ENCODE data around the gene XRN2. TPM values are rescaled to one million over a fixed set of nuclear protein-coding genes. Genes with fewer than 3 reads are reported as not detected.

XRN2 gene
- total RNA-seq, 1 donor from 2014 or later, result 239 TPM

- Histone ChIP-seq H3K27me3 (no peaks in the 10 kb centered on the region), H3K4me1 (peaks cover 11% of the 10 kb centered on the region), H3K4me2 (peak overlapping the region; percentile 91), H3K9me3 (ENCODE audit: low read depth) (no peaks in the 10 kb centered on the region), H3K27ac (peak overlapping the region; percentile 95), H2AFZ (replicated peaks) (peak overlapping the region; percentile 81), H3K9ac (peak overlapping the region; percentile 89), H3K4me3 (peak overlapping the region; percentile 95), H4K20me1 (ENCODE audit: low read depth) (peaks cover 17% of the 10 kb centered on the region), H3F3A (ENCODE audit: low read depth) (peaks cover 15% of the 10 kb centered on the region), H3K36me3 (no peaks in the 10 kb centered on the region), H3K79me2 (ENCODE audit: low read depth) (peaks cover 28% of the 10 kb centered on the region)
- Mint-ChIP-seq H3K27me3 (ENCODE audit: insufficient read depth, low read depth) (no peaks in the 10 kb centered on the region), H3K4me3 (peak overlapping the region; percentile 97), H3K27ac (peak overlapping the region; percentile 2), H3K36me3 (peaks cover 8% of the 10 kb centered on the region), H3K9me3 (no peaks in the 10 kb centered on the region), H3K4me1 (peaks cover 21% of the 10 kb centered on the region)
- TF ChIP-seq EZH2 (IDR thresholded peaks at IDR 0.05), result no peak
- TF ChIP-seq EZH2phosphoT487 (IDR thresholded peaks at IDR 0.05), result no peak
- TF ChIP-seq CTCF (IDR thresholded peaks at IDR 0.05), result no peak
- no peak for DNase-seq (ENCODE audit: low spot score)
These were observed 469 bp upstream of the XRN2 start for GRCh38 chr20:21302664-21303060.

GRCh38 chr20:21303872-21304586 lies 898 bp downstream of the XRN2 start:
- H3K4me1 Mint-ChIP-seq, result peaks cover 21% of the 10 kb centered on the region
- Histone ChIP-seq H2AFZ (replicated peaks) (peak overlapping the region; percentile 81), H3K4me1 (peaks cover 20% of the 10 kb centered on the region), H3K36me3 (peaks cover 10% of the 10 kb centered on the region), H3K9me3 (ENCODE audit: low read depth) (no peaks in the 10 kb centered on the region), H3K4me3 (peak overlapping the region; percentile 95), H3K27ac (peak overlapping the region; percentile 95), H3K27me3 (no peaks in the 10 kb centered on the region), H4K20me1 (ENCODE audit: low read depth) (peaks cover 28% of the 10 kb centered on the region), H3F3A (ENCODE audit: low read depth) (peaks cover 15% of the 10 kb centered on the region), H3K79me2 (ENCODE audit: low read depth) (peaks cover 40% of the 10 kb centered on the region), H3K4me2 (peak overlapping the region; percentile 91), H3K9ac (peak overlapping the region; percentile 89)
- H3K36me3 Mint-ChIP-seq, result peaks cover 19% of the 10 kb centered on the region
- peak overlapping the region; percentile 96 for H3K27ac Mint-ChIP-seq
- no peaks in the 10 kb centered on the region for H3K9me3 Mint-ChIP-seq
- no peak for DNase-seq (ENCODE audit: low spot score)
- peak overlapping the region; percentile 97 for H3K4me3 Mint-ChIP-seq
- TF ChIP-seq CTCF (IDR thresholded peaks at IDR 0.05) (no peak), EZH2phosphoT487 (IDR thresholded peaks at IDR 0.05) (no peak), EZH2 (IDR thresholded peaks at IDR 0.05) (no peak)
- H3K27me3 Mint-ChIP-seq (ENCODE audit: insufficient read depth, low read depth), result no peaks in the 10 kb centered on the region

GRCh38 chr20:21308340-21308739 lies 5.2 kb downstream of the XRN2 start:
- Histone ChIP-seq H3K4me1 (peaks cover 20% of the 10 kb centered on the region), H3K4me2 (peak overlapping the region; percentile 46), H3K27ac (no peak overlapping the region), H4K20me1 (ENCODE audit: low read depth) (peaks cover 71% of the 10 kb centered on the region), H2AFZ (replicated peaks) (no peak overlapping the region), H3F3A (ENCODE audit: low read depth) (peaks cover 5% of the 10 kb centered on the region), H3K4me3 (peak overlapping the region; percentile 5), H3K36me3 (peaks cover 10% of the 10 kb centered on the region), H3K27me3 (no peaks in the 10 kb centered on the region), H3K9me3 (ENCODE audit: low read depth) (no peaks in the 10 kb centered on the region), H3K9ac (no peak overlapping the region), H3K79me2 (ENCODE audit: low read depth) (peaks cover 75% of the 10 kb centered on the region)
- H3K27ac Mint-ChIP-seq, result no peak overlapping the region
- DNase-seq (ENCODE audit: low spot score), result no peak
- peaks cover 23% of the 10 kb centered on the region for H3K4me1 Mint-ChIP-seq
- peaks cover 2% of the 10 kb centered on the region for H3K27me3 Mint-ChIP-seq (ENCODE audit: insufficient read depth, low read depth)
- H3K9me3 Mint-ChIP-seq, result peaks cover 6% of the 10 kb centered on the region
- TF ChIP-seq EZH2phosphoT487 (IDR thresholded peaks at IDR 0.05) (no peak), CTCF (IDR thresholded peaks at IDR 0.05) (no peak), EZH2 (IDR thresholded peaks at IDR 0.05) (no peak)
- peaks cover 46% of the 10 kb centered on the region for H3K36me3 Mint-ChIP-seq
- H3K4me3 Mint-ChIP-seq, result peak overlapping the region; percentile 41
